ENCODE measurements around the gene COL12A1. TPM values are rescaled to one million over a fixed set of nuclear protein-coding genes. Genes with fewer than 3 reads are reported as not detected.

Gene COL12A1
- total and polyA plus RNA-seq, 2 of the 13 experiments (the other 11 are each of a cell fraction or from before 2014, with no cell fraction given): 0.02 TPM; not detected in 1

GRCh38 chr6:75219263-75219662, 13.4 kb upstream of the COL12A1 start:
- no peak overlapping the region for H3K4me2 ChIP-seq (ENCODE audit: low read depth, low read length)
- H3K27me3 ChIP-seq (ENCODE audit: control insufficient read depth in 1 of 2, insufficient read depth in 2 of 2, low read length in 2 of 2): no peaks in the 10 kb centered on the region; a peak in 1 of 5 replicates
- no peak for FAIRE-seq
- intact Hi-C loops (cut with micrococcal nuclease; ENCODE audit: unreplicated experiment): no loop called here
- H2AFZ ChIP-seq (ENCODE audit: low read length): no peak overlapping the region
- POLR2A ChIA-PET: no interaction called here
- H3K79me2 ChIP-seq (ENCODE audit: insufficient read depth, low read length): no peaks in the 10 kb centered on the region
- in situ Hi-C loops (cut with HindIII; ENCODE audit: extremely low pct_ligation_motif_present, low pct_unique_long_range_greater_than_20kb): loop anchor here (25.0 kb wide), 4 partner anchors 632 to 1482 kb away; no protein-coding TSS in a partner anchor
- H3K4me3 ChIP-seq (replicated peaks in 1 of 3; ENCODE audit: insufficient read depth in 1 of 3, low read depth in 2 of 3, low read length in 3 of 3): no peak overlapping the region
- no TSS peak for BruUV-seq (replicated peaks)
- no peak for ATAC-seq
- TF ChIP-seq ZNF10 (CRISPR knock-in tag; IDR thresholded peaks at IDR 0.05; ENCODE audit: borderline replicate concordance, low read depth): no peak
- TF ChIP-seq SP2 (CRISPR knock-in tag; IDR thresholded peaks at IDR 0.05): no peak
- TF ChIP-seq THYN1 (CRISPR knock-in tag; IDR thresholded peaks at IDR 0.05; ENCODE audit: borderline replicate concordance, low read depth): no peak
- no peak for TF ChIP-seq AHR (CRISPR knock-in tag; IDR thresholded peaks at IDR 0.05)
- TF ChIP-seq ONECUT2 (CRISPR knock-in tag; IDR thresholded peaks at IDR 0.05): no peak
- no peak for TF ChIP-seq THAP11 (CRISPR knock-in tag; IDR thresholded peaks at IDR 0.05)
- TF ChIP-seq THAP8 (CRISPR knock-in tag; IDR thresholded peaks at IDR 0.05; ENCODE audit: borderline replicate concordance): no peak
- no peaks in the 10 kb centered on the region for H3K9me3 ChIP-seq (ENCODE audit: low read length)
- CTCF ChIA-PET (ENCODE audit: low intra/inter-chr PET ratio, low total read pairs): no interaction called here
- H3K36me3 ChIP-seq (replicated peaks in 1 of 2; ENCODE audit: control insufficient read depth in 1 of 2, insufficient read depth in 2 of 2, low read length in 2 of 2): no peaks in the 10 kb centered on the region
- peaks cover 11% of the 10 kb centered on the region for H3K4me1 ChIP-seq (ENCODE audit: insufficient read depth, low read length)
- H3K9ac ChIP-seq (ENCODE audit: insufficient read depth, low read depth, low read length): no peak overlapping the region
- DNase-seq (ENCODE audit: low spot score): no peak
- no peak overlapping the region for H3K27ac ChIP-seq (ENCODE audit: extremely low read length, insufficient read depth, low read length)
- WGBS (ENCODE audit: low lambda C conversion rate): 4% methylated on average over 3 of the region's 3 CpGs
- no peaks in the 10 kb centered on the region for H4K20me1 ChIP-seq (ENCODE audit: insufficient read depth, low read length)

GRCh38 chr6:75217193-75217592, 11.3 kb upstream of the COL12A1 start:
- ChIA-PET CTCF (ENCODE audit: low intra/inter-chr PET ratio, low total read pairs) (no interaction called here), POLR2A (no interaction called here)
- Histone ChIP-seq H3K4me3 (replicated peaks in 1 of 3; ENCODE audit: insufficient read depth in 1 of 3, low read depth in 2 of 3, low read length in 3 of 3) (no peak overlapping the region), H3K27ac (ENCODE audit: extremely low read length, insufficient read depth, low read length) (no peak overlapping the region), H3K9me3 (ENCODE audit: low read length) (no peaks in the 10 kb centered on the region), H3K27me3 (ENCODE audit: control insufficient read depth in 1 of 2, insufficient read depth in 2 of 2, low read length in 2 of 2) (no peaks in the 10 kb centered on the region; a peak in 1 of 5 replicates), H4K20me1 (ENCODE audit: insufficient read depth, low read length) (no peaks in the 10 kb centered on the region), H3K36me3 (replicated peaks in 1 of 2; ENCODE audit: control insufficient read depth in 1 of 2, insufficient read depth in 2 of 2, low read length in 2 of 2) (no peaks in the 10 kb centered on the region), H3K4me2 (ENCODE audit: low read depth, low read length) (no peak overlapping the region), H2AFZ (ENCODE audit: low read length) (no peak overlapping the region), H3K79me2 (ENCODE audit: insufficient read depth, low read length) (no peaks in the 10 kb centered on the region), H3K9ac (ENCODE audit: insufficient read depth, low read depth, low read length) (no peak overlapping the region), H3K4me1 (ENCODE audit: insufficient read depth, low read length) (no peaks in the 10 kb centered on the region)
- intact Hi-C loops (cut with micrococcal nuclease; ENCODE audit: unreplicated experiment) (no loop called here), in situ Hi-C loops (cut with HindIII; ENCODE audit: extremely low pct_ligation_motif_present, low pct_unique_long_range_greater_than_20kb) (loop anchor here (25.0 kb wide), 4 partner anchors 630 to 1480 kb away; no protein-coding TSS in a partner anchor)
- FAIRE-seq (no peak), ATAC-seq (no peak), DNase-seq (ENCODE audit: low spot score) (no peak)
- no TSS peak for BruUV-seq (replicated peaks)
- WGBS (ENCODE audit: low lambda C conversion rate): 15% methylated on average over 4 of the region's 4 CpGs
- TF ChIP-seq ATF7 (IDR thresholded peaks at IDR 0.05) (peak; percentile 86), ATF7 (CRISPR knock-in tag; IDR thresholded peaks at IDR 0.05) (no peak), ZNF501 (CRISPR knock-in tag; IDR thresholded peaks at IDR 0.05) (no peak), CREB1 (IDR thresholded peaks at IDR 0.05) (peak; percentile 57; the same call in 1 of the 2 replicates), CREB1 (CRISPR knock-in tag; IDR thresholded peaks at IDR 0.05) (no peak)
